Activated CD8-positive, alpha-beta memory T cell treated with anti-CD3 and anti-CD28 coated beads for 36 hours (primary cell): ENCODE data around the gene CACYBP. TPM values are rescaled to one million over a fixed set of nuclear protein-coding genes. Genes with fewer than 3 reads are reported as not detected.

Experiments used
- CTCF ChIA-PET: fragments of 350-600 bp; sonication (Branson Sonifier 250); formaldehyde crosslinking; loops from one replicate; lab custom pipeline; 2021; ENCODE audit warnings: antibody characterized with exemption; lab: Charles Lee
- POLR2A ChIA-PET: fragments of 350-600 bp; sonication (Branson Sonifier 250); formaldehyde crosslinking; loops from one replicate; lab custom pipeline; 2021; ENCODE audit warnings: antibody characterized with exemption; lab: Charles Lee
- total RNA-seq, 2 experiments: library from RNA; stranded (reverse); gene quantifications; one replicate each; pipeline ENCODE4 v1.2.3, GENCODE V29; 2021

CACYBP gene
- total RNA-seq, 2 experiments from 2014 or later, result 363 to 378 TPM

- POLR2A ChIA-PET, result interaction anchor here (0.6 to 1.4 kb wide), 4 partner anchors 8 to 56 kb away, joined by 3 to 4 read pairs (median 3); partner anchors contain the start of gene CACYBP
- CTCF ChIA-PET, result interaction anchor here (0.7 kb wide), 2 partner anchors 156 to 169 kb away, joined by 3 read pairs; no protein-coding TSS in a partner anchor
These were observed 30.9 kb upstream of the CACYBP start for GRCh38 chr1:174968750-174969244.

GRCh38 chr1:174969977-174970376 lies 29.8 kb upstream of the CACYBP start:
- ChIA-PET CTCF (interaction anchor here (1.2 to 1.6 kb wide), 2 partner anchors 22 to 170 kb away, joined by 3 to 4 read pairs; no protein-coding TSS in a partner anchor), POLR2A (interaction anchor here (0.7 to 1.2 kb wide), 2 partner anchors 30 to 157 kb away, joined by 3 read pairs; partner anchors contain the start of gene CACYBP)

GRCh38 chr1:174971466-174971865 lies 28.3 kb upstream of the CACYBP start:
- POLR2A ChIA-PET, result no interaction called here
- CTCF ChIA-PET, result interaction anchor here (1.6 kb wide), 1 partner anchor 172 kb away, joined by 4 read pairs; no protein-coding TSS in a partner anchor

GRCh38 chr1:174971902-174972301 lies 27.8 kb upstream of the CACYBP start:
- ChIA-PET POLR2A (no interaction called here), CTCF (no interaction called here)

- ChIA-PET POLR2A (no interaction called here), CTCF (no interaction called here)
These were observed 25.0 kb upstream of the CACYBP start for GRCh38 chr1:174974711-174975119.

GRCh38 chr1:174975764-174976163 lies 24.0 kb upstream of the CACYBP start:
- ChIA-PET POLR2A (no interaction called here), CTCF (interaction anchor here (1.3 to 1.5 kb wide), 2 partner anchors 10 kb away, joined by 3 to 5 read pairs; no protein-coding TSS in a partner anchor)

GRCh38 chr1:174976436-174977108 lies 23.2 kb upstream of the CACYBP start:
- CTCF ChIA-PET, result interaction anchor here (1.3 to 1.5 kb wide), 2 partner anchors 9 to 11 kb away, joined by 3 to 5 read pairs; no protein-coding TSS in a partner anchor
- POLR2A ChIA-PET, result interaction anchor here (1.0 kb wide), 1 partner anchor 8 kb away, joined by 3 read pairs; no protein-coding TSS in a partner anchor

- CTCF ChIA-PET, result interaction anchor here (0.7 to 0.9 kb wide), 2 partner anchors 108 to 188 kb away, joined by 3 read pairs; no protein-coding TSS in a partner anchor
- POLR2A ChIA-PET, result interaction anchor here (0.9 kb wide), 1 partner anchor 90 kb away, joined by 3 read pairs; no protein-coding TSS in a partner anchor
These were observed 16.6 kb upstream of the CACYBP start for GRCh38 chr1:174982971-174983689.

GRCh38 chr1:174984952-174985351 lies 14.8 kb upstream of the CACYBP start:
- POLR2A ChIA-PET, result no interaction called here
- CTCF ChIA-PET, result interaction anchor here (2.1 kb wide), 1 partner anchor 8 kb away, joined by 5 read pairs; no protein-coding TSS in a partner anchor

GRCh38 chr1:174988539-174988938 lies 11.2 kb upstream of the CACYBP start:
- POLR2A ChIA-PET, result interaction anchor here (0.6 to 1.0 kb wide), 2 partner anchors 11 to 12 kb away, joined by 3 read pairs; no protein-coding TSS in a partner anchor
- CTCF ChIA-PET, result interaction anchor here (1.5 kb wide), 1 partner anchor 22 kb away, joined by 4 read pairs; no protein-coding TSS in a partner anchor

GRCh38 chr1:174988986-174989385 lies 10.8 kb upstream of the CACYBP start:
- ChIA-PET CTCF (interaction anchor here (1.4 to 1.5 kb wide), 2 partner anchors 11 to 23 kb away, joined by 4 to 5 read pairs; no protein-coding TSS in a partner anchor), POLR2A (interaction anchor here (0.6 to 1.0 kb wide), 2 partner anchors 10 to 12 kb away, joined by 3 read pairs; no protein-coding TSS in a partner anchor)

- POLR2A ChIA-PET, result interaction anchor here (1.0 kb wide), 1 partner anchor 9 kb away, joined by 3 read pairs; no protein-coding TSS in a partner anchor
These were observed 10.1 kb upstream of the CACYBP start for GRCh38 chr1:174989536-174990220.

GRCh38 chr1:174990382-174990999 lies 9.3 kb upstream of the CACYBP start:
- ChIA-PET POLR2A (no interaction called here), CTCF (interaction anchor here (1.4 kb wide), 1 partner anchor 10 kb away, joined by 5 read pairs; no protein-coding TSS in a partner anchor)

More at GRCh38 chr1:174989536-174990220, 10.1 kb upstream of the CACYBP start:
- CTCF ChIA-PET, result interaction anchor here (1.4 to 1.5 kb wide), 2 partner anchors 11 to 24 kb away, joined by 4 to 5 read pairs; no protein-coding TSS in a partner anchor

GRCh38 chr1:174991473-174991872 lies 8.3 kb upstream of the CACYBP start:
- ChIA-PET POLR2A (interaction anchor here (0.6 kb wide), 1 partner anchor 191 kb away, joined by 4 read pairs; no protein-coding TSS in a partner anchor), CTCF (interaction anchor here (1.2 kb wide), 1 partner anchor 21 kb away, joined by 3 read pairs; no protein-coding TSS in a partner anchor)

GRCh38 chr1:174995121-174995520 lies 4.6 kb upstream of the CACYBP start:
- ChIA-PET CTCF (no interaction called here), POLR2A (no interaction called here)

- CTCF ChIA-PET, result no interaction called here
- POLR2A ChIA-PET, result interaction anchor here (0.6 kb wide), 1 partner anchor 649 kb away, joined by 3 read pairs; no protein-coding TSS in a partner anchor
These were observed 3.8 kb upstream of the CACYBP start for GRCh38 chr1:174995916-174996315.

- POLR2A ChIA-PET, result no interaction called here
- CTCF ChIA-PET, result no interaction called here
These were observed 3.3 kb upstream of the CACYBP start for GRCh38 chr1:174996476-174996875.

- POLR2A ChIA-PET, result no interaction called here
These were observed 2.7 kb upstream of the CACYBP start for GRCh38 chr1:174997041-174997440.

More at GRCh38 chr1:174997041-174997440, 2.7 kb upstream of the CACYBP start:
- CTCF ChIA-PET, result no interaction called here
